Prostate gland (tissue), 2 donors: Measurements from ENCODE around the gene MAFG. TPM values are rescaled to one million over a fixed set of nuclear protein-coding genes. Genes with fewer than 3 reads are reported as not detected.

Source experiments
- DNase-seq: peaks from one replicate; pipeline ENCODE4 v3.0.0-alpha.2; 2019; ENCODE audit warnings: low spot score
- H3K27ac ChIP-seq, 2 donors: fragments of 200-600 bp; sonication (generic); 2 replicates each; pipeline ENCODE4 v1.5.1; 2017 to 2019
- H3K27me3 ChIP-seq: fragments of 200-600 bp; sonication (generic); replicated peaks from 2 replicates; pipeline ENCODE4 v1.5.1; 2019; ENCODE audit not compliant: insufficient read depth
- H3K36me3 ChIP-seq, 2 donors: fragments of 200-600 bp; sonication (generic); 1 replicate in 1 of 2; 2 replicates in 1 of 2; pipeline versions ENCODE4 v1.5.1 to v1.8.1; 2017 to 2019
- H3K4me1 ChIP-seq: fragments of 200-600 bp; sonication (generic); replicated peaks from 2 replicates; pipeline ENCODE4 v1.5.1; 2019
- H3K4me3 ChIP-seq, 2 donors: fragments of 200-600 bp; sonication (generic); 2 replicates each; pipeline ENCODE4 v1.5.1; 2017 to 2019
- H3K9me3 ChIP-seq: fragments of 200-600 bp; sonication (generic); 2 replicates; pipeline ENCODE4 v1.5.1; 2017
- POLR2A ChIP-seq: fragments of 450-650 bp; IDR thresholded peaks from one replicate; pipeline ENCODE4 v1.6.1; 2016; ENCODE audit warnings: antibody characterized with exemption, mild to moderate bottlenecking
- POLR2AphosphoS5 ChIP-seq: sonication (generic); formaldehyde crosslinking; IDR thresholded peaks from one replicate; pipeline ENCODE4 v1.6.1; 2017; ENCODE audit warnings: antibody characterized with exemption
- WGBS: methylation state at CpG from one replicate; pipeline ENCODE4 v1.1.5; 2018; 5-methylcytosine and 5-hydroxymethylcytosine counted together
- intact Hi-C: fragments of 100-400 bp; cut with DNase I; formaldehyde crosslinking; loops from one replicate; pipeline ENCODE4 v1.14.2; 2022
- total RNA-seq, 2 donors: library from RNA; depleted of rRNA; stranded (reverse); fragments of >200 nt; gene quantifications; one replicate each; pipeline ENCODE4 v1.1.0, GENCODE V29; 2016
- TF ChIP-seq, protein P1 (sequence below), 4 experiments: fragments of 200-600 bp in 2 of 4; fragments of 450-650 bp in 2 of 4; sonication (generic) in 2 of 4; IDR thresholded peaks; 1 replicate in 3 of 4; 2 replicates in 1 of 4; pipeline ENCODE4 v1.5.1; 2016 to 2019; ENCODE audit warnings: antibody characterized with exemption in 4 of 4, mild to moderate bottlenecking in 2 of 4, moderate library complexity in 2 of 4

The MAFG gene
- total RNA-seq, 2 donors from 2014 or later = 11.3 to 27.7 TPM

DNA sequence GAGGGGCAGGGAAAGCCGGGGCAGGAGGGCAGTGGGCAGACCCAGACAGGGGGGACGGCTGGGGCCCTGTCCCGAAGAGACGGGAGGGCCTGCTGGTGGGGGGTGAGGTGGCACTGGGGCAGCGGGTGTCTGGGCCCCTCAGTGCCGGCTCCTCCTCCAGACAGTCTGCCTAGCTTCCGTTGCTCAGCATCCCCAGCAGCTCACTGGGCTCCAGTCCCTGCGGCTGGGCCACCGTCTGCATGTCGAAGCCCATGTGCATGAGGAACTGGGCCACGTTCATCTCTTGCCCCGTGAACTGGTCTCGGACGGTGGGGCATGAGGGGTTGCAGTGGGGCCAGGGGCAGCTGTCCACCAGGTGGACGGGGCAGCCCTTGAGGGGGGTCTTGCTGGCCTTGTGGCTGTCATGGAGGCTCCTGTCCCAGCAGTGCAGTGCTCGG lies 25.3 kb upstream of the MAFG start:
- Histone ChIP-seq H3K4me1 (no peaks in the 10 kb centered on the region), H3K27ac (no peak overlapping the region), H3K27me3 (peaks cover 2% of the 10 kb centered on the region), H3K36me3 (no peaks in the 10 kb centered on the region), H3K4me3 (no peak overlapping the region), H3K9me3 (no peaks in the 10 kb centered on the region)
- 68% methylated on average over 13 of the region's 16 CpGs for WGBS
- no peak for TF ChIP-seq POLR2AphosphoS5
- no peak for TF ChIP-seq POLR2A
- intact Hi-C loops = no loop called here
- no peak for DNase-seq

DNA sequence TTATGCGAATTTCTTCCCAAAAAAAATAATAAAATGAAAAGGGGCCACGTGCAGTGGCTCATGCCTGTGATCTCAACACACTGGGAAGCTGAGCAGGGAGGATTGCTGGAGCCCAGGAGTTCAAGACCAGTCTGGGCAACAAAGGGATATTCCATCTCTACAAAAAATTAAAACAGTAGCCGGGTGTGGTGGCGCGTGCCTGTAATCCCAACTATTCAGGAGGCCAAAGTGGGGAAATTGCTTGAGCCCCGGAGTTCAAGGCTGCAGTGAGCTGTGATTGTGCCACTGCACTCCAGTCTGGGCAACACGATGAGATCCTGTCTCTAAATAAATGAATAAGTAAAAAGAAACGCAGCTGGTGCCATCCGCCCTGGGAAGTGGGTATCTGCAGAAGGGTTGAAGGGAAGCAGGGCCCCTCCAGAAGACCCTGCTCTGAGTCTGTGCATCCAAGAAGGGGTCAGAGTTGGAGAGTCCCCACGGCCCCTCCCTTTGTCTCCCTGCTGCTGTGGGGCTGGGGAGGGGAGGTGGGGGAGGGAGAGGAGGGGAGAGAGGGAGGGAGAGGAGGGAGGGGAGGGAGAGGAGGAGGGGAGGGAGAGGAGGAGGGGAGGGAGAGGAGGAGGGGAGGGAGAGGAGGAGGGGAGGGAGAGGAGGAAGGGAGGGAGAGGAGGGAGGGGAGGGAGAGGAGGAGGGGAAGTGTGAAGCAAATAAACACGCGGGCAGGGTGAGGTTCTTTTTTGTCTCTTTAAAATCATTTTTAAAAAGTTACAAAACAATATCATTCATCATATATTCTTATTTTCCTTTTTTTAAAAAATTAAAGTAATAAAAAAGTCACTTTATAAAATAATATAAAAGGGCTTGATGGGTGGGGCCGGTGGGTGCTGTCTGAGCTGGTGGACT lies 24.5 kb upstream of the MAFG start:
- Histone ChIP-seq H3K9me3 (no peaks in the 10 kb centered on the region), H3K27ac (no peak overlapping the region), H3K4me3 (no peak overlapping the region), H3K4me1 (no peaks in the 10 kb centered on the region), H3K36me3 (no peaks in the 10 kb centered on the region), H3K27me3 (peaks cover 2% of the 10 kb centered on the region)
- 49% methylated on average over 13 of the region's 13 CpGs for WGBS
- TF ChIP-seq, protein P1, sequence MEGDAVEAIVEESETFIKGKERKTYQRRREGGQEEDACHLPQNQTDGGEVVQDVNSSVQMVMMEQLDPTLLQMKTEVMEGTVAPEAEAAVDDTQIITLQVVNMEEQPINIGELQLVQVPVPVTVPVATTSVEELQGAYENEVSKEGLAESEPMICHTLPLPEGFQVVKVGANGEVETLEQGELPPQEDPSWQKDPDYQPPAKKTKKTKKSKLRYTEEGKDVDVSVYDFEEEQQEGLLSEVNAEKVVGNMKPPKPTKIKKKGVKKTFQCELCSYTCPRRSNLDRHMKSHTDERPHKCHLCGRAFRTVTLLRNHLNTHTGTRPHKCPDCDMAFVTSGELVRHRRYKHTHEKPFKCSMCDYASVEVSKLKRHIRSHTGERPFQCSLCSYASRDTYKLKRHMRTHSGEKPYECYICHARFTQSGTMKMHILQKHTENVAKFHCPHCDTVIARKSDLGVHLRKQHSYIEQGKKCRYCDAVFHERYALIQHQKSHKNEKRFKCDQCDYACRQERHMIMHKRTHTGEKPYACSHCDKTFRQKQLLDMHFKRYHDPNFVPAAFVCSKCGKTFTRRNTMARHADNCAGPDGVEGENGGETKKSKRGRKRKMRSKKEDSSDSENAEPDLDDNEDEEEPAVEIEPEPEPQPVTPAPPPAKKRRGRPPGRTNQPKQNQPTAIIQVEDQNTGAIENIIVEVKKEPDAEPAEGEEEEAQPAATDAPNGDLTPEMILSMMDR (IDR thresholded peaks at IDR 0.05) = no peak
- no peak for TF ChIP-seq POLR2AphosphoS5
- TF ChIP-seq POLR2A = no peak
- intact Hi-C loops = no loop called here
- no peak for DNase-seq

DNA sequence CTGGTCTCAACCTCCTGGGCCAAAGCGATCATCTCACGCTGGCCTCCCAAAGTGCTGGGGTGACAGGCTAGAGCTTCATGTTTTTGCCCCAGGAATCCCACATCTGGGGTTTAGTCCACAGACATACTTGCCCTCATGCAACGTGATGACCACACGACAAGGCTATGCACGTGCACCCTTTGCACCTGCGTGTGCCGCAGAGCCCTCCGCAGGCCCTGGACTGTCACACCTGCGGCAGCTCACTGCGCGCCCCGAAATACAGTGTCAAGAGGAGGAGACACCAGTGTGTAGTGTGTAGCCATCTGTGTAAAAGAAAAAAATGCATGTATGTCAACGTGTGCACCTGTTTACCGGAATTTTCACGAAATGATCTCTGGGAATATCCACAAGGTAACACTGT lies 23.0 kb upstream of the MAFG start:
- TF ChIP-seq, protein P1 (IDR thresholded peaks at IDR 0.05) = no peak
- TF ChIP-seq POLR2A = no peak
- no peak for TF ChIP-seq POLR2AphosphoS5
- intact Hi-C loops = no loop called here

DNA sequence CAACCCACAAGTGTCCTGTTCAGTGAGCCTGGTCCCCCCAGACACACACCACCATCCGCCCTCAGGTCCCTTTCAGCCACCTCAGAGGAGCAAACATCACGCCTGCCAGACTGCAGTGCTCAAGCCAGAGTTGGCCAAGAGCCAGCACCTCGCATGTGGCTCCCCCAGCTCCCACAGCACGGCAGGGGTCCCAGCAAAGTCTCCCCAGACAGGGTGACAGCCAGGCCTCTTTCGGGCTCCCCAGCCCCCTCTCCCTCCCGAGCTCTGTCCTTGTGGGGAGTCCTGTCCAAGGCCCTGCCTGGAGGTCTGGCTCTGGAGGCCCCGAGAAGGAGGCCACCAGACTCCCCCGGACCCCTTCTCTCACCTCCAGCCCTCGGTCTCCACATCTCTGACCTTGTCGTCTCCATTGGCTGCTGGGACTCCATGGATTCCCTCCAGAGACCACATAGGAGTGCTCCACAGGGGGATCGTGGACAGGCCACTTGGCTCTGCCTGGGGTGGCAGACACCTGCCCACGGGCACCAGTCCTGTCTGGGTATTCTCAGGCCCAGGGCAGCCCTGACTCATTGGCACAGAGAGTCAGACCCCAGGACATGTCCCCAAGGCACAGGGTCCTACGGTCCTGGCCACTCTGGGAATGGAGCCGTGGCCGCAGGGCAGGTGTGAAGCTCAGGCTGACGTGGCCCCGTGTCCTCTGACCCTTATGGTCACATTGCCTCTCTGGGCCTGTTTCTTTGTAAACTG lies 21.3 kb upstream of the MAFG start:
- no peaks in the 10 kb centered on the region for H3K9me3 ChIP-seq
- intact Hi-C loops = no loop called here
- no peak for DNase-seq
- no peaks in the 10 kb centered on the region for H3K36me3 ChIP-seq
- no peak overlapping the region for H3K27ac ChIP-seq
- H3K4me3 ChIP-seq = no peak overlapping the region
- WGBS = 83% methylated on average over 16 of the region's 17 CpGs
- no peak for TF ChIP-seq POLR2A
- TF ChIP-seq, protein P1 (IDR thresholded peaks at IDR 0.05) = no peak
- TF ChIP-seq POLR2AphosphoS5 = no peak
- H3K4me1 ChIP-seq = no peaks in the 10 kb centered on the region
- no peaks in the 10 kb centered on the region for H3K27me3 ChIP-seq

More for the DNA sequence above, 23.0 kb upstream of the MAFG start:
- 75% methylated on average over 15 of the region's 15 CpGs for WGBS
- Histone ChIP-seq H3K4me3 (no peak overlapping the region), H3K36me3 (no peaks in the 10 kb centered on the region), H3K9me3 (no peaks in the 10 kb centered on the region), H3K4me1 (no peaks in the 10 kb centered on the region), H3K27me3 (no peaks in the 10 kb centered on the region), H3K27ac (no peak overlapping the region)
- DNase-seq = no peak

DNA sequence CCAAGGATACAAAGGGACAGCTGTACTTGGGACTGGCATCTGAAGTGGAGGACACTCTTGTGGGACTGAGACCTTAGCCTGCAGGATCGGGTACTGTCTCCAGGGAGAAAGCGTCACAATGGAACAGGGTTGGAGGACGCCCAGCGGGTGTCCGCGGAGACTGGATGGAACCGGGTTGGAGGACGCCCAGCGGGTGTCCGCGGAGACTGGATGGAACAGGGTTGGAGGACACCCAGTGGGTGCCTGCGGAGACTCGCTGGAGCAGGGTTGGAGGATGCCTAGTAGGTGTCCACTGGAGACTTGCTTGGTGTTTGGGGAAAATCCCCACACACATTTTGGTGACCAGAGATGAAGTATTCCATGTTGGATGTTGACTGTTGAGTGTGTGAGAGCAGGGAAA lies 19.7 kb upstream of the MAFG start, which contains the start of gene MYADML2:
Gene MYADML2, minus strand, starts transcription at position 45 of the 400 bp plus-strand sequence. CDS start 5,492 bp downstream, outside the sequence.
- no peak for DNase-seq
- Histone ChIP-seq H3K4me1 (no peaks in the 10 kb centered on the region), H3K36me3 (no peaks in the 10 kb centered on the region), H3K27ac (no peak within 1 kb of the TSS), H3K9me3 (no peaks in the 10 kb centered on the region), H3K27me3 (no peaks in the 10 kb centered on the region), H3K4me3 (no peak within 1 kb of the TSS)
- WGBS = 79% methylated on average over 13 of the region's 13 CpGs
- intact Hi-C loops = no loop called here
- TF ChIP-seq POLR2A = no peak
- TF ChIP-seq POLR2AphosphoS5 = no peak
